Skeletal muscle tissue (tissue), 4 donors: ENCODE measurements around the gene TMEM63A. TPM values are rescaled to one million over a fixed set of nuclear protein-coding genes. Genes with fewer than 3 reads are reported as not detected.
A peak's percentile ranks its signal among the peaks of the same experiment; 100 is the strongest.

Source experiments
- H3K27ac ChIP-seq: one replicate; pipeline ENCODE4 v1.7.0; 2013; ENCODE audit warnings: mild to moderate bottlenecking, low read depth, low read length, inconsistent platforms
- H3K27me3 ChIP-seq, 3 donors: one replicate each; pipeline ENCODE4 v1.7.0; 2013; ENCODE audit warnings: low read length in 3 of 3; ENCODE audit not compliant: control insufficient read depth in 3 of 3, insufficient read depth in 3 of 3
- H3K36me3 ChIP-seq, 3 donors: one replicate each; pipeline ENCODE4 v1.7.0; 2013; ENCODE audit warnings: low read length in 3 of 3; ENCODE audit not compliant: control insufficient read depth in 3 of 3, insufficient read depth in 3 of 3
- H3K4me1 ChIP-seq, 3 donors: one replicate each; pipeline ENCODE4 v1.7.0; 2013; ENCODE audit warnings: low read length in 3 of 3, mild to moderate bottlenecking in 3 of 3; ENCODE audit not compliant: control insufficient read depth in 3 of 3, insufficient read depth in 3 of 3
- H3K4me3 ChIP-seq, 3 donors: one replicate each; pipeline ENCODE4 v1.7.0; 2013; ENCODE audit warnings: low read length in 3 of 3
- H3K9ac ChIP-seq, 3 donors: one replicate each; pipeline ENCODE4 v1.7.0; 2013; ENCODE audit warnings: low read length in 3 of 3, mild to moderate bottlenecking in 3 of 3, moderate library complexity in 2 of 3, low read depth in 1 of 3
- H3K9me3 ChIP-seq, 3 donors: one replicate each; pipeline ENCODE4 v1.7.0; 2013; ENCODE audit warnings: low read length in 3 of 3; ENCODE audit not compliant: control insufficient read depth in 3 of 3
- total RNA-seq: library from RNA; depleted of rRNA; stranded (reverse); fragments of >200 nt; gene quantifications from one replicate; pipeline ENCODE4 v1.2.3, GENCODE V29; 2014
- donor health status: Osteomylitis.

Gene TMEM63A
- total RNA-seq, 1 donor from 2014 or later: 12.0 TPM

DNA sequence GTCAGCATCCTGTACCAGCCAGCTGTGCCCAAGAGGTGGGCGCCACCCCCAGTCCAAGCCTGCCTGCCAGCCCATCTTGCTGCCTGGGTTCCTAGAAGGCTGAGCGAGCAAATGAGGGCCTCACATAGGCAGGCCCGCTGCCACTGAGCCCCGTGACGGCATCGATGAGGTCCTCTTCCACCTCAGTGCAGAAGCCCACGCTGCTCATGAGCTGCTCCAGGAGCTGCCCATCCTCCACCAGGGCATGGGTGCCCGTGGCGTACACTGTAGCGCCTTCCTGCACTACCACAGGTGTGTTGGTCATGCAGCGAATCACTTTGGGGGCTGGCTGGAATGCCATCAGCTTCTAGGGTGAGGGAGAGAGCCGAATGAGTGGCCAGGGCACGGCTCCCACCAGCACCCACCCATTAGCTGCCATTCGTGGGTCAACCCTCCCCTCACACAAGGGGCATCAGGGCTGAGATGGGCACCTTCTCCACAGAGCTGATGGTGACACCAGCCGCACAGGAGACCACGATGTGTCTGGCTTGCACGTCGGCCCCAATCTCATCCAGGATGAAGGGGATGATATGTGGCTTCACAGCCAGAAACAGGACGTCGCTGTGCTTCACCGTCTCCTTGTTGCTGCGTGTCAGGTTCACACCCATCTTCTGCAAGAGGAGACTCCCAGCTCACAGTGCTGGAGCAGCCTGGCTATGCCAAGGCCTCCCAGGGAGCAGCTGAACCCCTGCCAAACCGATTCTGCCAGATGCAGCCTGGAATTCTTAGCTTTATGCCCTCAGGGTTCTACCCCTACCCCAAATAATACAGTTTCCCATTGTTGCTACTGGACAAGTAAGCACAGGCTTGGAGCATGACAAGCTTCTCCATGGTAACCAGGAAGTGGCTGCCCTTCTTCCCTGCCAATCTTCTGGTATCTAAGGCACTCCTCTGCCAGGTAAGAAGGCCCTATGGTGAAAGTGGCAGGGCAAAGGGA is 39.8 kb upstream of the TMEM63A start:
- H3K36me3 ChIP-seq: peaks cover 25 to 38% (median 36%) of the 10 kb centered on the region in 3 donors
- no peaks in the 10 kb centered on the region for H3K9me3 ChIP-seq
- peak overlapping the region in 1 of 3 donors; percentile 10 for H3K9ac ChIP-seq
- H3K27me3 ChIP-seq: no peaks in the 10 kb centered on the region
- H3K27ac ChIP-seq: no peak overlapping the region
- peak overlapping the region in 1 of 3 donors; percentile 41 for H3K4me3 ChIP-seq
- peaks cover 16 to 44% (median 19%) of the 10 kb centered on the region in 3 donors for H3K4me1 ChIP-seq

DNA sequence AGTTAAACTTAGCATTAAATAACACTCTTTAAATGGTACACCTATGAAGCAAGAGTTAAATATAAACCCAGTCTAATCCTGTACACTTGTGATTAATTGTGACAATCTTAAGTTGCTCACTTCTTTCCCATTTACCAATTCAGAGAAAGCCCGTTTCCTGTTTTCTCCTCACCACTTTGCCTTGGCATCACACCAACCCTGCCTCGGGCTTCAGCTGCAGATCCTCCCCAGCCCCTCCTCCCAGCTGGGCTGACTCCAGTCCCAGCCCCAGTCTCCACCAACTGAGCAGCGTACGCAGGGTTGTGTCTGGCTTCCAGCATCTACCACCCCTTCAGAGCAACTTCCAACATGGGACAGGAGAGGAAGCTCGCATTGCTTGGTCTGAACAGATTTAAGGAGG is 37.7 kb upstream of the TMEM63A start:
- Histone ChIP-seq H3K9me3 (no peaks in the 10 kb centered on the region), H3K4me1 (peaks cover 19 to 44% (median 20%) of the 10 kb centered on the region in 3 donors), H3K27ac (no peak overlapping the region), H3K4me3 (no peak overlapping the region), H3K27me3 (no peaks in the 10 kb centered on the region), H3K9ac (peak overlapping the region in 1 of 3 donors; percentile 41), H3K36me3 (peaks cover 32 to 53% (median 42%) of the 10 kb centered on the region in 3 donors)

GRCh38 chr1:225918280-225918679 is 36.1 kb upstream of the TMEM63A start:
- Histone ChIP-seq H3K4me1 (peaks cover 15 to 32% (median 16%) of the 10 kb centered on the region in 3 donors), H3K36me3 (peaks cover 32 to 57% (median 49%) of the 10 kb centered on the region in 3 donors), H3K27me3 (no peaks in the 10 kb centered on the region), H3K9me3 (no peaks in the 10 kb centered on the region), H3K4me3 (no peak overlapping the region), H3K27ac (no peak overlapping the region), H3K9ac (no peak overlapping the region)

- Histone ChIP-seq H3K4me1 (peaks cover 8 to 25% (median 12%) of the 10 kb centered on the region in 3 donors), H3K36me3 (peaks cover 30 to 57% (median 52%) of the 10 kb centered on the region in 3 donors), H3K9me3 (no peaks in the 10 kb centered on the region), H3K4me3 (no peak overlapping the region), H3K27ac (no peak overlapping the region), H3K9ac (no peak overlapping the region), H3K27me3 (no peaks in the 10 kb centered on the region)
These were observed 35.4 kb upstream of the TMEM63A start for GRCh38 chr1:225917536-225917935.

DNA sequence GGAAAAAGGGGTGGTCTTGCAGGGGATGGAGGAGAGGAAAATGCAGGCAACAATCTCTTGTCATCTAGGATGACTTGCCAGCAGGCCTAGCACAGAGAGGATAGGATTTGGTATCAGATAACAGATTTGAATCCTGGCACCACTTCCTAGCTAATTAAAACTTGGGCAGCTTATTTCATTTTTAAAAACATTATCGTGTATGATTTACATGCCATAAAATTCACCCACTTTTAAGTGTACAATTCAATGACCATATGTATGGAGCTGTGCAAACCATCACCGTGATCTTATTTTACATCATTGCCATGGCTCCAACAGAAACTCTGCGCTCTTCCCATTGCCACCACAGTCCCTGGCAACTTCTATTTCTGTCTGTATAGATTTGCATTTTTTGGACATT is 34.9 kb upstream of the TMEM63A start:
- no peaks in the 10 kb centered on the region for H3K27me3 ChIP-seq

DNA sequence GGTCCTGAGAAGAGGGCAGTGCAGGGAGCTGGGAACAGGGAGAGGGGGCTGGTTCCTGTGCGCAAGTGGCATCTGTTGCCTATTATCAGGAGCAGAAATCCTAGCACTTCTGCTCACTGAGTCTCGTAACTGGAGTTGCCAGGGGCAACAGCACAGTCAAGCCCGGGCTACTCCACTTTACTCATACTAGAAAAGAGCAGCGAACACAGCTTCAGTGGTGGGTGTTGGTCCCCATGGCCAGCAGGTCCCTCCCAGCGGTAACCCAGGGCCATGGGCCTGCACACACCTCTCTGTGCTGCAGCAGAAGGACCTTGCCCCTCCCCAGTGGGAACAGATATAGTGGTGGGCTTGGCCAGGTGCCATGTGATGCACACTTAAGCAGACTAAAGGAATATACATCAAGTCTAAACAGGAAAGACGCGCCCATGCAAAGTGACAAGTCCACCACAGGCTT is 33.4 kb upstream of the TMEM63A start:
- Histone ChIP-seq H3K9ac (no peak overlapping the region), H3K36me3 (peaks cover 15 to 39% (median 33%) of the 10 kb centered on the region in 3 donors)

More for the DNA sequence above, 34.9 kb upstream of the TMEM63A start:
- Histone ChIP-seq H3K36me3 (peaks cover 27 to 54% (median 49%) of the 10 kb centered on the region in 3 donors), H3K27ac (no peak overlapping the region), H3K9me3 (no peaks in the 10 kb centered on the region), H3K4me1 (peaks cover 8 to 20% (median 8%) of the 10 kb centered on the region in 3 donors), H3K9ac (no peak overlapping the region), H3K4me3 (no peak overlapping the region)

GRCh38 chr1:225914947-225915346 is 32.8 kb upstream of the TMEM63A start:
- H3K27ac ChIP-seq: no peak overlapping the region
- H3K36me3 ChIP-seq: peaks cover 15 to 36% (median 30%) of the 10 kb centered on the region in 3 donors
- peaks cover 5 to 6% (median 6%) of the 10 kb centered on the region in 3 donors for H3K4me1 ChIP-seq
- no peaks in the 10 kb centered on the region for H3K9me3 ChIP-seq
- no peak overlapping the region for H3K4me3 ChIP-seq
- no peaks in the 10 kb centered on the region for H3K27me3 ChIP-seq
- no peak overlapping the region for H3K9ac ChIP-seq

More for the DNA sequence above, 33.4 kb upstream of the TMEM63A start:
- H3K4me1 ChIP-seq: peaks cover 6 to 8% (median 7%) of the 10 kb centered on the region in 3 donors
- H3K27me3 ChIP-seq: no peaks in the 10 kb centered on the region
- H3K4me3 ChIP-seq: no peak overlapping the region
- no peak overlapping the region for H3K27ac ChIP-seq
- H3K9me3 ChIP-seq: no peaks in the 10 kb centered on the region

GRCh38 chr1:225914391-225914790 is 32.2 kb upstream of the TMEM63A start:
- Histone ChIP-seq H3K27me3 (no peaks in the 10 kb centered on the region), H3K36me3 (peaks cover 15 to 35% (median 27%) of the 10 kb centered on the region in 3 donors), H3K27ac (no peak overlapping the region), H3K9ac (no peak overlapping the region), H3K4me3 (no peak overlapping the region), H3K9me3 (no peaks in the 10 kb centered on the region), H3K4me1 (peaks cover under 1 to 6% (median under 1%) of the 10 kb centered on the region in 3 donors)

GRCh38 chr1:225911191-225912130 is 29.3 kb upstream of the TMEM63A start:
- Histone ChIP-seq H3K36me3 (peaks cover 4 to 16% (median 14%) of the 10 kb centered on the region in 3 donors), H3K9me3 (no peaks in the 10 kb centered on the region), H3K9ac (peak overlapping the region; percentile 10 to 50 (median 20)), H3K27ac (no peak overlapping the region), H3K4me3 (peak overlapping the region in 1 of 3 donors; percentile 30), H3K4me1 (no peaks in the 10 kb centered on the region), H3K27me3 (no peaks in the 10 kb centered on the region)
